Measurements from ENCODE around the gene PALD1. TPM values are rescaled to one million over a fixed set of nuclear protein-coding genes. Genes with fewer than 3 reads are reported as not detected.

The PALD1 gene
- polyA plus RNA-seq, 1 experiment: 0.17 TPM

- DNase-seq (ENCODE audit: low read depth, low spot score): no peak
- Histone ChIP-seq H3K9me3 (ENCODE audit: control insufficient read depth, insufficient read depth, low read length) (no peaks in the 10 kb centered on the region), H3K27ac (ENCODE audit: low read depth, low read length) (no peak overlapping the region), H3K4me3 (ENCODE audit: low read depth, low read length) (no peak overlapping the region), H3K27me3 (ENCODE audit: control insufficient read depth, insufficient read depth, low read length) (peaks cover 7% of the 10 kb centered on the region)
- POLR2A ChIA-PET: no interaction called here
- TF ChIP-seq CTCF (IDR thresholded peaks at IDR 0.05; ENCODE audit: low read depth, low read length): no peak
- CTCF ChIA-PET: interaction anchor here (1.2 kb wide), 1 partner anchor 212 kb away, joined by 3 read pairs; no protein-coding TSS in a partner anchor
These were observed 44.8 kb upstream of the PALD1 start for GRCh38 chr10:70433581-70434280.

GRCh38 chr10:70435241-70436085 is 43.1 kb upstream of the PALD1 start:
- H3K9me3 ChIP-seq (ENCODE audit: control insufficient read depth, insufficient read depth, low read length): no peaks in the 10 kb centered on the region
- H3K27me3 ChIP-seq (ENCODE audit: control insufficient read depth, insufficient read depth, low read length): peaks cover 24% of the 10 kb centered on the region
- no peak overlapping the region for H3K4me3 ChIP-seq (ENCODE audit: low read depth, low read length)
- POLR2A ChIA-PET: interaction anchor here (0.6 kb wide), 1 partner anchor 60 kb away, joined by 3 read pairs; no protein-coding TSS in a partner anchor
- CTCF ChIA-PET: no interaction called here
- no peak for DNase-seq (ENCODE audit: low read depth, low spot score)
- no peak for TF ChIP-seq CTCF (IDR thresholded peaks at IDR 0.05; ENCODE audit: low read depth, low read length)
- no peak overlapping the region for H3K27ac ChIP-seq (ENCODE audit: low read depth, low read length)

DNA sequence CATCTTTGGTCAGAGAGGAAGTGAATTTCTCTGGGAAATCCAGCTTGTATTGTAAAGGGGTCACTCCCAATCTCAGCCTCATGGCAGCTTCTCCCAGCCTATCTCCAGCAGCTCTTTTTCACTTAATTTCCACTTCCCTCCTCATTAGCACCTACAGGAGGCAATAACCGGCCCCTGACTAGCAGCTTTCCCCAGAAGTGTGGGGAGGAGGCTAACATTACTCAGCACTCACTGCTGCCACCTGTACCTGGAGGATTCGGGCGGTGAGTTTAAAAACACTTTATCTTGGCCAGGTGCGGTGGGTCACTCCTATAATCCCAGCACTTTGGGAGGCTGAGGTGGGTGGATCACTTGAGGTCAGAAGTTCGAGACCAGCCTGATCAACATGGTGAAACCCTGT is 40.8 kb upstream of the PALD1 start:
- Histone ChIP-seq H3K4me3 (ENCODE audit: low read depth, low read length) (no peak overlapping the region), H3K27me3 (ENCODE audit: control insufficient read depth, insufficient read depth, low read length) (peaks cover 47% of the 10 kb centered on the region), H3K9me3 (ENCODE audit: control insufficient read depth, insufficient read depth, low read length) (no peaks in the 10 kb centered on the region; the same call in 1 of the 2 replicates), H3K27ac (ENCODE audit: low read depth, low read length) (no peak overlapping the region)
- TF ChIP-seq CTCF (IDR thresholded peaks at IDR 0.05; ENCODE audit: low read depth, low read length): no peak
- ChIA-PET POLR2A (no interaction called here), CTCF (interaction anchor here (1.4 kb wide), 1 partner anchor 73 kb away, joined by 3 read pairs; no protein-coding TSS in a partner anchor)
- DNase-seq (ENCODE audit: low read depth, low spot score): no peak

- ChIA-PET CTCF (no interaction called here), POLR2A (no interaction called here)
- peaks cover 59% of the 10 kb centered on the region for H3K27me3 ChIP-seq (ENCODE audit: control insufficient read depth, insufficient read depth, low read length)
- no peaks in the 10 kb centered on the region; the same call in 1 of the 2 replicates for H3K9me3 ChIP-seq (ENCODE audit: control insufficient read depth, insufficient read depth, low read length)
- DNase-seq (ENCODE audit: low read depth, low spot score): no peak
- H3K27ac ChIP-seq (ENCODE audit: low read depth, low read length): no peak overlapping the region
- TF ChIP-seq CTCF (IDR thresholded peaks at IDR 0.05; ENCODE audit: low read depth, low read length): no peak
- no peak overlapping the region for H3K4me3 ChIP-seq (ENCODE audit: low read depth, low read length)
These were observed 38.0 kb upstream of the PALD1 start for GRCh38 chr10:70440296-70441160.

All from AG04450 (cell line).